SK-N-SH (cell line): Measurements from ENCODE around the gene PPP2R5E. TPM values are rescaled to one million over a fixed set of nuclear protein-coding genes. Genes with fewer than 3 reads are reported as not detected.

Experiments
- CTCF ChIA-PET: fragments of 300-600, 350-600 bp; formaldehyde crosslinking; extraction: SDS; loops from one replicate; lab custom pipeline; 2021; lab: Yijun Ruan, JAX
- POLR2A ChIA-PET: fragments of 350-600 bp; sonication (Branson Sonifier 250); formaldehyde crosslinking; extraction: SDS; loops from one replicate; lab custom pipeline; 2020; ENCODE audit warnings: antibody characterized with exemption, inconsistent platforms; lab: Yijun Ruan, JAX
- DNase-seq: peaks from one replicate; pipeline ENCODE4 v3.0.0; 2012
- H2AFZ ChIP-seq: fragments of 200-600 bp; sonication (generic); 2 replicates; pipeline ENCODE4 v1.8.1; 2016; ENCODE audit warnings: antibody characterized with exemption, mild to moderate bottlenecking, low read depth
- H3F3A ChIP-seq: fragments of 200-600 bp; sonication (generic); replicated peaks from 2 replicates; pipeline ENCODE3; 2016; ENCODE audit warnings: antibody characterized with exemption, mild to moderate bottlenecking; ENCODE audit not compliant: insufficient read depth
- H3K27ac ChIP-seq, 2 experiments: fragments of 200-500 bp in 1 of 2; fragments of 200-600 bp in 1 of 2; sonication (Bioruptor generic) in 1 of 2; sonication (generic), shearing (Covaris generic) in 1 of 2; 2 replicates each; pipeline versions ENCODE4 v1.5.1 to v1.6.1; 2014 to 2016; ENCODE audit warnings: low read depth in 2 of 2, inconsistent platforms in 1 of 2, low read length in 1 of 2, mild to moderate bottlenecking in 1 of 2, mixed read lengths in 1 of 2
- H3K27me3 ChIP-seq: fragments of 200-600 bp; sonication (generic), shearing (Covaris generic); 2 replicates; pipeline ENCODE4 v1.6.1; 2016; ENCODE audit warnings: mixed run types; ENCODE audit not compliant: insufficient read depth
- H3K36me3 ChIP-seq, 2 experiments: fragments of 200-500 bp in 1 of 2; fragments of 200-600 bp in 1 of 2; sonication (Bioruptor generic) in 1 of 2; sonication (generic) in 1 of 2; replicated peaks in 1 of 2; 2 replicates each; pipeline versions ENCODE3 to v1.5.1; 2014 to 2016; ENCODE audit warnings: low read length in 1 of 2, mild to moderate bottlenecking in 1 of 2; ENCODE audit not compliant: insufficient read depth in 2 of 2, control insufficient read depth in 1 of 2
- H3K4me1 ChIP-seq, 2 experiments: fragments of 200-500 bp in 1 of 2; fragments of 200-600 bp in 1 of 2; sonication (Bioruptor generic) in 1 of 2; sonication (generic), shearing (Covaris generic) in 1 of 2; 2 replicates each; pipeline versions ENCODE4 v1.5.1 to v1.6.1; 2014 to 2016; ENCODE audit warnings: low read depth in 1 of 2, low read length in 1 of 2, mixed run types in 1 of 2; ENCODE audit not compliant: insufficient read depth in 2 of 2, control insufficient read depth in 1 of 2
- H3K4me2 ChIP-seq: fragments of 200-600 bp; sonication (generic), shearing (Covaris generic); 2 replicates; pipeline ENCODE4 v1.6.1; 2017; ENCODE audit warnings: mixed run types
- H3K4me3 ChIP-seq, 2 experiments: fragments of 200-500 bp in 1 of 2; fragments of 200-600 bp in 1 of 2; sonication (Bioruptor generic) in 1 of 2; sonication (generic), shearing (Covaris generic) in 1 of 2; 2 replicates each; pipeline versions ENCODE4 v1.5.1 to v1.8.1; 2014 to 2016; ENCODE audit warnings: low read depth in 2 of 2, inconsistent platforms in 1 of 2, low read length in 1 of 2, mild to moderate bottlenecking in 1 of 2, mixed read lengths in 1 of 2, moderate library complexity in 1 of 2
- H3K79me2 ChIP-seq: fragments of 200-600 bp; sonication (generic); 2 replicates; pipeline ENCODE4 v1.8.1; 2017; ENCODE audit warnings: mild to moderate bottlenecking; ENCODE audit not compliant: insufficient read depth
- H3K9ac ChIP-seq: fragments of 200-600 bp; sonication (generic); 2 replicates; pipeline ENCODE4 v1.6.1; 2017; ENCODE audit warnings: mixed run types
- H3K9me2 ChIP-seq: fragments of 200-600 bp; sonication (generic); 2 replicates; pipeline ENCODE4 v1.6.1; 2017; ENCODE audit warnings: mixed run types
- H3K9me3 ChIP-seq: fragments of 200-600 bp; sonication (generic); 2 replicates; pipeline ENCODE4 v1.6.1; 2017; ENCODE audit warnings: mixed run types, mild to moderate bottlenecking, moderate library complexity
- H4K20me1 ChIP-seq: fragments of 200-600 bp; sonication (generic); 2 replicates; pipeline ENCODE4 v1.6.1; 2017; ENCODE audit warnings: mild to moderate bottlenecking, mixed run types; ENCODE audit not compliant: insufficient read depth
- ELF1 ChIP-seq: IDR thresholded peaks from 2 replicates; pipeline ENCODE4 v1.4.0; 2012
- EP300 ChIP-seq, 2 experiments: IDR thresholded peaks; 2 replicates each; pipeline versions ENCODE4 v1.4.0 to v1.6.1; 2012; ENCODE audit warnings: borderline replicate concordance in 1 of 2, low read depth in 1 of 2, low read length in 1 of 2
- EZH2phosphoT487 ChIP-seq: fragments of 200-600 bp; sonication (generic); IDR thresholded peaks from 2 replicates; pipeline ENCODE4 v1.6.1; 2017; ENCODE audit warnings: low read depth, mixed run types, mild to moderate bottlenecking, antibody characterized with exemption, moderate library complexity, borderline replicate concordance
- GATA2 ChIP-seq: sonication (generic); formaldehyde crosslinking; IDR thresholded peaks from 2 replicates; pipeline ENCODE4 v1.5.0; 2020; ENCODE audit warnings: mild to moderate bottlenecking, missing genetic modification reagents
- MEF2A ChIP-seq: IDR thresholded peaks from 2 replicates; pipeline ENCODE4 v1.4.0; 2012; ENCODE audit warnings: low read depth, borderline replicate concordance
- MXI1 ChIP-seq: IDR thresholded peaks from 2 replicates; pipeline ENCODE4 v1.6.1; 2012; ENCODE audit warnings: mild to moderate bottlenecking, low read depth, low read length, improper control_type of control experiment
- NFIC ChIP-seq: IDR thresholded peaks from 2 replicates; pipeline ENCODE4 v1.4.0; 2012; ENCODE audit warnings: borderline replicate concordance
- NRF1 ChIP-seq: IDR thresholded peaks from 2 replicates; pipeline ENCODE4 v1.6.1; 2012; ENCODE audit warnings: low read depth, mild to moderate bottlenecking, low read length
- PBX3 ChIP-seq: IDR thresholded peaks from 2 replicates; pipeline ENCODE4; 2012
- POLR2AphosphoS5 ChIP-seq: IDR thresholded peaks from 2 replicates; pipeline ENCODE4 v1.6.1; 2012; ENCODE audit warnings: low read depth, low read length
- RAD21 ChIP-seq: IDR thresholded peaks from 2 replicates; pipeline ENCODE4 v1.6.1; 2012; ENCODE audit warnings: mild to moderate bottlenecking, low read length
- RCOR1 ChIP-seq: fragments of 150-350 bp; IDR thresholded peaks from 2 replicates; pipeline ENCODE4 v1.6.1; 2017; ENCODE audit warnings: antibody characterized with exemption, low read length
- REST ChIP-seq: IDR thresholded peaks from 2 replicates; pipeline ENCODE4 v1.6.1; 2012; ENCODE audit warnings: mild to moderate bottlenecking, low read depth, low read length, moderate library complexity
- USF2 ChIP-seq: fragments of 150-350 bp; IDR thresholded peaks from 2 replicates; pipeline ENCODE4 v1.6.1; 2017; ENCODE audit warnings: antibody characterized with exemption, low read length, low read depth, borderline replicate concordance
- WGBS: methylation state at CpG from one replicate; pipeline ENCODE4 v1.1.6; 2017; ENCODE audit warnings: low lambda C conversion rate; 5-methylcytosine and 5-hydroxymethylcytosine counted together
- polyA plus RNA-seq, 3 experiments: library from polyadenylated mRNA; depleted of rRNA; stranded (reverse); fragments of >200 nt; gene quantifications; 2 replicates each; pipeline ENCODE4 v1.2.3, GENCODE V29; 2012
- TF ChIP-seq, protein P1 (sequence below): fragments of 200-600 bp; sonication (generic); IDR thresholded peaks from 2 replicates; pipeline ENCODE4 v1.6.1; 2017; ENCODE audit warnings: antibody characterized with exemption, mild to moderate bottlenecking, moderate library complexity
- TF ChIP-seq, protein P2 (sequence below): fragments of 150-350 bp; IDR thresholded peaks from 2 replicates; pipeline ENCODE4 v1.6.1; 2016; ENCODE audit warnings: mild to moderate bottlenecking, low read depth, low read length

PPP2R5E gene
- polyA plus RNA-seq, 1 of the 3 experiments (the other 2 are of a cell fraction), result 4.4 TPM

DNA sequence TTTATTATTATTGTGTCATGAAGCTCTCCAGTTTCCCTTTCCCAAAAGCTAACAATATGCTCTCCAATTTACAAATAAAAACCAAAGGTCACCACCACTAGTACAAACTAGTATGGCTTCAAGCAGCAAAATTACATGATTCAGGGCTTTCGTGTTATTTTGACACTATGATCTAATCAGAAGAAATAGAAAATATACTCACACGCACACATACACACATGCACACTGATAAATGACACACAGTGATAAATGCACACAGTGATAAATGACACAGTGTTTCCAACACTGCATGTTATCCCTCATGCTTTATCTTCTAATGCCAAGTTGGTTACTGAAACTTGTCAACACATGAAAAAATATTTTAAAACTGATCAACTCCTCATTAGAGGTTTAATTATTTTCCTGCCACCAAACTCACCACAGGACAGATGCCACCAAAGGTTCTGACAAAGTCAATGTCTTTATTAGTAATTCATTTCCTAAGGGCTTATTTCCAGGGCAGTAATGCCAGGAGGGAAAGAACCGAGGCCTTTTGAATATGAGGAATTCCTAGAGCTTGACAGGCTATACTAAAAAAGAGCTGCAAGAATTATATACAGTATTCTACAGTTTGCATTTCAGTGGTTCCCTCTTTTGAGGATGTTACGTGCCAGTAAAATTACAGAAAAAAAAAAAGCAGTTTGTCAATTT, 82.4 kb downstream of the PPP2R5E start:
- no peak for DNase-seq
- peaks cover 0 to 2% of the 10 kb centered on the region in 2 experiments for H3K36me3 ChIP-seq
- peaks cover 6% of the 10 kb centered on the region for H3F3A ChIP-seq
- no peak overlapping the region for H2AFZ ChIP-seq
- H3K27me3 ChIP-seq, result no peaks in the 10 kb centered on the region
- H4K20me1 ChIP-seq, result peaks cover 54% of the 10 kb centered on the region
- H3K4me2 ChIP-seq, result no peak overlapping the region
- TF ChIP-seq POLR2AphosphoS5, result no peak
- no peak for TF ChIP-seq PBX3
- TF ChIP-seq GATA2 (CRISPR knock-in tag), result no peak
- TF ChIP-seq MXI1, result no peak
- no peak for TF ChIP-seq RAD21
- no peak for TF ChIP-seq EZH2phosphoT487
- TF ChIP-seq ELF1, result no peak
- TF ChIP-seq, protein P1, sequence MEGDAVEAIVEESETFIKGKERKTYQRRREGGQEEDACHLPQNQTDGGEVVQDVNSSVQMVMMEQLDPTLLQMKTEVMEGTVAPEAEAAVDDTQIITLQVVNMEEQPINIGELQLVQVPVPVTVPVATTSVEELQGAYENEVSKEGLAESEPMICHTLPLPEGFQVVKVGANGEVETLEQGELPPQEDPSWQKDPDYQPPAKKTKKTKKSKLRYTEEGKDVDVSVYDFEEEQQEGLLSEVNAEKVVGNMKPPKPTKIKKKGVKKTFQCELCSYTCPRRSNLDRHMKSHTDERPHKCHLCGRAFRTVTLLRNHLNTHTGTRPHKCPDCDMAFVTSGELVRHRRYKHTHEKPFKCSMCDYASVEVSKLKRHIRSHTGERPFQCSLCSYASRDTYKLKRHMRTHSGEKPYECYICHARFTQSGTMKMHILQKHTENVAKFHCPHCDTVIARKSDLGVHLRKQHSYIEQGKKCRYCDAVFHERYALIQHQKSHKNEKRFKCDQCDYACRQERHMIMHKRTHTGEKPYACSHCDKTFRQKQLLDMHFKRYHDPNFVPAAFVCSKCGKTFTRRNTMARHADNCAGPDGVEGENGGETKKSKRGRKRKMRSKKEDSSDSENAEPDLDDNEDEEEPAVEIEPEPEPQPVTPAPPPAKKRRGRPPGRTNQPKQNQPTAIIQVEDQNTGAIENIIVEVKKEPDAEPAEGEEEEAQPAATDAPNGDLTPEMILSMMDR, result no peak
- TF ChIP-seq NFIC, result no peak
- no peak for TF ChIP-seq MEF2A
- TF ChIP-seq, protein P2, sequence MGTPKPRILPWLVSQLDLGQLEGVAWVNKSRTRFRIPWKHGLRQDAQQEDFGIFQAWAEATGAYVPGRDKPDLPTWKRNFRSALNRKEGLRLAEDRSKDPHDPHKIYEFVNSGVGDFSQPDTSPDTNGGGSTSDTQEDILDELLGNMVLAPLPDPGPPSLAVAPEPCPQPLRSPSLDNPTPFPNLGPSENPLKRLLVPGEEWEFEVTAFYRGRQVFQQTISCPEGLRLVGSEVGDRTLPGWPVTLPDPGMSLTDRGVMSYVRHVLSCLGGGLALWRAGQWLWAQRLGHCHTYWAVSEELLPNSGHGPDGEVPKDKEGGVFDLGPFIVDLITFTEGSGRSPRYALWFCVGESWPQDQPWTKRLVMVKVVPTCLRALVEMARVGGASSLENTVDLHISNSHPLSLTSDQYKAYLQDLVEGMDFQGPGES, result no peak
- no peak for TF ChIP-seq REST
- no peak for TF ChIP-seq RCOR1
- TF ChIP-seq EP300 (IDR thresholded peaks at IDR 0.05; ENCODE audit: borderline replicate concordance in 1 of 2, low read depth in 1 of 2, low read length in 1 of 2), result no peak
- TF ChIP-seq USF2, result no peak
- no peak for TF ChIP-seq NRF1
- TF ChIP-seq, all 33 proteins: peak for 0
- 98% methylated on average over 4 of the region's 4 CpGs for WGBS
- H3K4me1 ChIP-seq, result peaks cover 0 to 2% of the 10 kb centered on the region in 2 experiments; a peak in 1 of 4 replicates
- no peak overlapping the region for H3K4me3 ChIP-seq
- ChIA-PET POLR2A (no interaction called here), CTCF (interaction anchor here (0.6 to 1.5 kb wide), 2 partner anchors 14 to 30 kb away, joined by 3 to 6 read pairs; no protein-coding TSS in a partner anchor)
- no peak overlapping the region for H3K9ac ChIP-seq
- no peaks in the 10 kb centered on the region for H3K9me3 ChIP-seq
- H3K27ac ChIP-seq, result no peak overlapping the region
- no peaks in the 10 kb centered on the region for H3K9me2 ChIP-seq
- peaks cover 97% of the 10 kb centered on the region for H3K79me2 ChIP-seq
